GM12891 (cell line): Measurements from ENCODE around the gene FAM184B.

ENCODE experiments used
- PAX5 ChIP-seq: IDR thresholded peaks from 2 replicates; pipeline ENCODE4 v1.6.1; 2011; ENCODE audit warnings: low read length, moderate library complexity, mild to moderate bottlenecking; ENCODE audit not compliant: insufficient read depth, severe bottlenecking
- POLR2A ChIP-seq: IDR thresholded peaks from 2 replicates; pipeline ENCODE4 v1.6.1; 2011; ENCODE audit warnings: low read depth, low read length, control low read depth
- POLR2AphosphoS5 ChIP-seq: IDR thresholded peaks from 2 replicates; pipeline ENCODE4 v1.6.1; 2011; ENCODE audit warnings: low read depth, low read length, control low read depth
- SPI1 ChIP-seq: IDR thresholded peaks from 2 replicates; pipeline ENCODE4 v1.6.1; 2011; ENCODE audit warnings: low read depth, low read length, control low read depth

- TF ChIP-seq POLR2A = no peak
- TF ChIP-seq PAX5 = no peak
- no peak for TF ChIP-seq SPI1
- TF ChIP-seq POLR2AphosphoS5 = no peak
Observed at GRCh38 chr4:17583941-17584340, 197.5 kb downstream of the FAM184B start.
